Right lobe of liver (tissue), 6 donors: Measurements from ENCODE around the gene ZNF524. TPM values are rescaled to one million over a fixed set of nuclear protein-coding genes. Genes with fewer than 3 reads are reported as not detected.

ENCODE experiments used
- ATAC-seq, 4 donors: fragments of 200-7000 bp; cut with Tn5 transposase; one replicate each; pipeline ENCODE4 v1.9.1; 2020; ENCODE audit warnings: mild to moderate bottlenecking in 4 of 4, moderate library complexity in 4 of 4
- DNase-seq, 3 donors: peaks; one replicate each; pipeline ENCODE4 v3.0.0-alpha.2; 2020
- H3K27ac ChIP-seq, 3 donors: fragments of 200-600 bp; one replicate each; pipeline ENCODE4 v1.8.0; 2022
- H3K27me3 ChIP-seq, 2 donors: fragments of 200-600 bp; one replicate each; pipeline ENCODE4 v1.8.0; 2022
- H3K36me3 ChIP-seq, 4 donors: fragments of 200-600 bp; sonication (generic) in 1 of 4; one replicate each; pipeline versions ENCODE4 v1.5.1 to v1.8.0; 2017 to 2022; ENCODE audit warnings: control low read depth in 1 of 4
- H3K4me1 ChIP-seq, 4 donors: fragments of 200-600 bp; sonication (generic) in 1 of 4; one replicate each; pipeline versions ENCODE4 v1.5.1 to v1.8.0; 2017 to 2022; ENCODE audit warnings: control low read depth in 1 of 4
- H3K4me3 ChIP-seq, 3 donors: fragments of 200-600 bp; one replicate each; pipeline ENCODE4 v1.8.0; 2022
- H3K9me3 ChIP-seq, 4 donors: fragments of 200-600 bp; sonication (generic) in 1 of 4; one replicate each; pipeline versions ENCODE4 v1.5.1 to v1.8.0; 2017 to 2022; ENCODE audit warnings: control low read depth in 1 of 4
- CTCF ChIP-seq, 4 donors: fragments of 200-600 bp in 3 of 4; fragments of 450-650 bp in 1 of 4; IDR thresholded peaks; one replicate each; pipeline versions ENCODE4 v1.5.1 to v1.8.0; 2016 to 2022; ENCODE audit warnings: antibody characterized with exemption in 4 of 4, mild to moderate bottlenecking in 2 of 4
- POLR2A ChIP-seq: fragments of 450-650 bp; IDR thresholded peaks from one replicate; pipeline ENCODE4 v1.6.1; 2017; ENCODE audit warnings: antibody characterized with exemption, mild to moderate bottlenecking
- WGBS: methylation state at CpG from one replicate; pipeline ENCODE4 v1.1.6; 2018; ENCODE audit warnings: low coverage, low lambda C conversion rate; ENCODE audit not compliant: insufficient coverage; ENCODE audit errors: missing lambda C conversion rate; 5-methylcytosine and 5-hydroxymethylcytosine counted together
- intact Hi-C, 2 donors: fragments of 100-400 bp; cut with DNase I; formaldehyde crosslinking; loops; one replicate each; pipeline versions ENCODE4 v1.11.2 to v1.14.1; 2022
- total RNA-seq, 6 experiments: library from RNA; depleted of rRNA in 2 of 6; stranded (reverse); fragments of >200 nt in 2 of 6; fragmentation: NEBNext Ultra II Directional in 3 of 6; extraction: Animal tissue kit (Norgen Biotek cat#: 25700) in 3 of 6; gene quantifications; one replicate each; pipeline versions ENCODE4 v1.1.0 to v1.2.4, GENCODE V29; 2016 to 2023
- donor health status: DM: no; HTN: yes; CAD: no.
- donor health status: DM: no; HTN: no; CAD: no.
- donor health status: DM: no; HTN: no; CAD: no.
- donor health status: DM: no; HTN: yes; CAD: no.
- donor health status: DM: no; HTN: yes; CAD: no.

The ZNF524 gene
- total RNA-seq, 6 experiments from 2014 or later, result 8.2 to 21.0 (median 11.3) TPM

- peak within 1 kb of the TSS; percentile 76 to 83 (median 79) for H3K27ac ChIP-seq
- peak within 1 kb of the TSS; percentile 50 to 81 (median 77) for H3K4me3 ChIP-seq
- intact Hi-C loops, result loop anchor here in 1 of 2 donors (5.0 kb wide), 1 partner anchor 89 kb away; no protein-coding TSS in a partner anchor
- TF ChIP-seq POLR2A (no peak), CTCF (IDR thresholded peaks at IDR 0.05) (peak; percentile 48 to 66 (median 64))
- ATAC-seq (peak; percentile 47 to 64 (median 57)), DNase-seq (peak; percentile 73 to 76 (median 74))
- under 1% methylated on average over 19 of the region's 44 CpGs for WGBS
- peaks cover 0 to 13% (median 5%) of the 10 kb centered on the region in 4 donors for H3K4me1 ChIP-seq
- H3K36me3 ChIP-seq, result no peaks in the 10 kb centered on the region
- H3K27me3 ChIP-seq, result no peaks in the 10 kb centered on the region
- no peaks in the 10 kb centered on the region for H3K9me3 ChIP-seq
Measured at GRCh38 chr19:55605637-55606470, 5.8 kb downstream of the ZNF524 start, which contains the start of gene ZNF865. Gene ZNF865 (plus strand): TSS chr19:55605647. CDS start chr19:55613619, 7,972 bp downstream.

GRCh38 chr19:55606471-55606787 is 6.3 kb downstream of the ZNF524 start:
- Histone ChIP-seq H3K27ac (peak overlapping the region; percentile 76 to 83 (median 79)), H3K27me3 (no peaks in the 10 kb centered on the region), H3K4me3 (peak overlapping the region; percentile 50 to 81 (median 77)), H3K4me1 (peaks cover 0 to 13% (median 5%) of the 10 kb centered on the region in 4 donors), H3K36me3 (no peaks in the 10 kb centered on the region), H3K9me3 (no peaks in the 10 kb centered on the region)
- DNase-seq (no peak), ATAC-seq (no peak)
- TF ChIP-seq CTCF (IDR thresholded peaks at IDR 0.05) (no peak), POLR2A (no peak)
- intact Hi-C loops, result loop anchor here in 1 of 2 donors (5.0 kb wide), 1 partner anchor 89 kb away; no protein-coding TSS in a partner anchor
- WGBS, result 15% methylated on average over 11 of the region's 12 CpGs

- ATAC-seq (no peak), DNase-seq (no peak)
- H3K27me3 ChIP-seq, result no peaks in the 10 kb centered on the region
- no peak overlapping the region for H3K27ac ChIP-seq
- peak overlapping the region in 2 of 3 donors; percentile 50 to 77 for H3K4me3 ChIP-seq
- intact Hi-C loops, result loop anchor here in 1 of 2 donors (5.0 kb wide), 1 partner anchor 90 kb away; no protein-coding TSS in a partner anchor
- TF ChIP-seq POLR2A, result no peak
- TF ChIP-seq CTCF (IDR thresholded peaks at IDR 0.05), result no peak
- 72% methylated on average over 9 of the region's 9 CpGs for WGBS
- no peaks in the 10 kb centered on the region for H3K9me3 ChIP-seq
- no peaks in the 10 kb centered on the region for H3K36me3 ChIP-seq
- H3K4me1 ChIP-seq, result peaks cover 0 to 13% (median 5%) of the 10 kb centered on the region in 4 donors
Measured at GRCh38 chr19:55606817-55607216, 6.7 kb downstream of the ZNF524 start.

GRCh38 chr19:55609326-55609725 is 9.2 kb downstream of the ZNF524 start:
- DNase-seq, result no peak
- H3K4me1 ChIP-seq, result peaks cover 0 to 11% (median 5%) of the 10 kb centered on the region in 4 donors
- H3K27me3 ChIP-seq, result no peaks in the 10 kb centered on the region
- 33% methylated on average over 2 of the region's 5 CpGs for WGBS
- no peak overlapping the region for H3K4me3 ChIP-seq
- TF ChIP-seq CTCF (IDR thresholded peaks at IDR 0.05) (no peak), POLR2A (no peak)
- no peaks in the 10 kb centered on the region for H3K9me3 ChIP-seq
- no peak overlapping the region for H3K27ac ChIP-seq
- ATAC-seq, result no peak
- intact Hi-C loops, result loop anchor here in 1 of 2 donors (5.0 kb wide), 1 partner anchor 92 kb away; no protein-coding TSS in a partner anchor
- no peaks in the 10 kb centered on the region for H3K36me3 ChIP-seq
